Measurements from ENCODE around the gene LRRC1. TPM values are rescaled to one million over a fixed set of nuclear protein-coding genes. Genes with fewer than 3 reads are reported as not detected.

Gene LRRC1
- total and polyA plus RNA-seq, 2 of the 13 experiments (the other 11 are each of a cell fraction or from before 2014, with no cell fraction given), result 15.6 to 27.7 TPM

GRCh38 chr6:53934023-53934422 lies 139.2 kb downstream of the LRRC1 start (continued):
- TF ChIP-seq MAF1 (CRISPR knock-in tag; IDR thresholded peaks at IDR 0.05; ENCODE audit: borderline replicate concordance) (no peak), PAXIP1 (CRISPR knock-in tag; conservative IDR thresholded peaks at IDR 0.05) (no peak), ZNF3 (CRISPR knock-in tag; IDR thresholded peaks at IDR 0.05) (no peak), TERF1 (CRISPR knock-in tag; IDR thresholded peaks at IDR 0.05) (no peak), ZNF441 (CRISPR knock-in tag; IDR thresholded peaks at IDR 0.05; ENCODE audit: borderline replicate concordance) (no peak), ZNF431 (CRISPR knock-in tag; IDR thresholded peaks at IDR 0.05; ENCODE audit: borderline replicate concordance, low read depth) (no peak)

GRCh38 chr6:53937461-53937860 lies 142.7 kb downstream of the LRRC1 start:
- DNase-seq (ENCODE audit: low spot score) (no peak), FAIRE-seq (no peak), ATAC-seq (no peak)
- Histone ChIP-seq H3K4me1 (ENCODE audit: insufficient read depth, low read length) (no peaks in the 10 kb centered on the region), H3K4me2 (ENCODE audit: low read depth, low read length) (no peak overlapping the region), H3K79me2 (ENCODE audit: insufficient read depth, low read length) (no peaks in the 10 kb centered on the region), H3K27me3 (ENCODE audit: control insufficient read depth in 1 of 2, insufficient read depth in 2 of 2, low read length in 2 of 2) (no peaks in the 10 kb centered on the region; a peak in 1 of 5 replicates), H4K20me1 (ENCODE audit: insufficient read depth, low read length) (no peaks in the 10 kb centered on the region), H2AFZ (ENCODE audit: low read length) (no peak overlapping the region), H3K27ac (ENCODE audit: extremely low read length, insufficient read depth, low read length) (no peak overlapping the region), H3K36me3 (replicated peaks in 1 of 2; ENCODE audit: control insufficient read depth in 1 of 2, insufficient read depth in 2 of 2, low read length in 2 of 2) (no peaks in the 10 kb centered on the region), H3K9me3 (ENCODE audit: low read length) (no peaks in the 10 kb centered on the region), H3K4me3 (replicated peaks in 1 of 3; ENCODE audit: insufficient read depth in 1 of 3, low read depth in 2 of 3, low read length in 3 of 3) (no peak overlapping the region), H3K9ac (ENCODE audit: insufficient read depth, low read depth, low read length) (no peak overlapping the region)
- BruUV-seq (replicated peaks), result no TSS peak
- TF ChIP-seq ZNF256 (CRISPR knock-in tag; conservative IDR thresholded peaks at IDR 0.05), result no peak
- TF ChIP-seq ZNF567 (CRISPR knock-in tag; IDR thresholded peaks at IDR 0.05; ENCODE audit: borderline replicate concordance), result no peak
- TF ChIP-seq ZNF275 (CRISPR knock-in tag; IDR thresholded peaks at IDR 0.05; ENCODE audit: borderline replicate concordance), result no peak
- TF ChIP-seq ZSCAN12 (CRISPR knock-in tag; IDR thresholded peaks at IDR 0.05), result no peak
- no peak for TF ChIP-seq KLF13 (CRISPR knock-in tag; IDR thresholded peaks at IDR 0.05)
- no peak for TF ChIP-seq ZNF878 (CRISPR knock-in tag; IDR thresholded peaks at IDR 0.05)
- TF ChIP-seq MAZ (IDR thresholded peaks at IDR 0.05; ENCODE audit: borderline replicate concordance, low read depth, low read length), result no peak
- no peak for TF ChIP-seq MAZ (CRISPR knock-in tag; IDR thresholded peaks at IDR 0.05; ENCODE audit: low read depth)
- TF ChIP-seq ZNF691 (CRISPR knock-in tag; IDR thresholded peaks at IDR 0.05; ENCODE audit: borderline replicate concordance, low read depth), result no peak
- intact Hi-C loops (cut with micrococcal nuclease; ENCODE audit: unreplicated experiment) (no loop called here), in situ Hi-C loops (cut with HindIII; ENCODE audit: extremely low pct_ligation_motif_present, low pct_unique_long_range_greater_than_20kb) (no loop called here)
- CTCF ChIA-PET (ENCODE audit: low intra/inter-chr PET ratio, low total read pairs), result no interaction called here
- WGBS (ENCODE audit: low lambda C conversion rate), result 21% methylated on average over 4 of the region's 4 CpGs
- POLR2A ChIA-PET, result no interaction called here

Measured in HepG2 (cell line).